ENCODE measurements around the gene BRICD5.

Gene BRICD5

DNA sequence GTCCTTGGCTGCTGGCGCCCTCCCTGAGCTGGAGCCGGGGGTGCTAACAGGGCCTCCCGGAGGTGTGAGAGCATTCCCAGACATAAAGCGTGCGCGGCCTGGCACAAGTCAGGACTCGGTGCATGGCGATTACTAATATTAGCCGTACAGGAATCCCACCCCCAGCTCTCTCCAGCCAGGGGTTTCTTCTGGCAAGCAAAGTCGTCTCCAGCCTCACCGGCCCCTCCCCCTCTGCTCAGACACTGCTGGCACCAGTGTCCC is 19.3 kb downstream of the BRICD5 start:
- Histone ChIP-seq H3K4me3 (ENCODE audit: low read depth, low read length) (no peak overlapping the region), H3K27ac (ENCODE audit: extremely low read depth, low read depth, low read length) (no peak overlapping the region), H3K36me3 (ENCODE audit: control insufficient read depth in 2 of 2, insufficient read depth in 1 of 2, low read length in 2 of 2) (peaks cover 0 to 3% of the 10 kb centered on the region in 2 experiments; a peak in 1 of 3 replicates), H3K4me1 (ENCODE audit: control insufficient read depth, insufficient read depth, low read length) (peaks cover 9% of the 10 kb centered on the region; the same call in 1 of the 2 replicates), H3K9me3 (ENCODE audit: control insufficient read depth, insufficient read depth, low read depth, low read length) (no peaks in the 10 kb centered on the region)
- ChIA-PET POLR2A (interaction anchor here (1.9 kb wide), 1 partner anchor 36 kb away, joined by 7 read pairs; the partner anchor contains the start of gene TRAF7), CTCF (no interaction called here)
- no peak for TF ChIP-seq ZNF239 (tag by site-specific recombination; IDR thresholded peaks at IDR 0.05)
- no peak for TF ChIP-seq ZBTB7A (tag by site-specific recombination; IDR thresholded peaks at IDR 0.05; ENCODE audit: low read depth)
- no peak for TF ChIP-seq ZNF335 (tag by site-specific recombination; conservative IDR thresholded peaks at IDR 0.05)
- no peak for TF ChIP-seq TRIM28 (IDR thresholded peaks at IDR 0.05; ENCODE audit: borderline replicate concordance, low read length)
- no peak for TF ChIP-seq ZNF416 (tag by site-specific recombination; IDR thresholded peaks at IDR 0.05)
- no peak for TF ChIP-seq ZNF175 (tag by site-specific recombination; IDR thresholded peaks at IDR 0.05)
- no peak for TF ChIP-seq PRDM1 (tag by site-specific recombination; IDR thresholded peaks at IDR 0.05)
- no peak for TF ChIP-seq ZNF830 (tag by site-specific recombination; IDR thresholded peaks at IDR 0.05; ENCODE audit: low read depth)
- no peak for TF ChIP-seq ZNF23 (tag by site-specific recombination; IDR thresholded peaks at IDR 0.05; ENCODE audit: borderline replicate concordance)
- no peak for TF ChIP-seq ZNF548 (tag by site-specific recombination; IDR thresholded peaks at IDR 0.05)
- TF ChIP-seq, protein P1, sequence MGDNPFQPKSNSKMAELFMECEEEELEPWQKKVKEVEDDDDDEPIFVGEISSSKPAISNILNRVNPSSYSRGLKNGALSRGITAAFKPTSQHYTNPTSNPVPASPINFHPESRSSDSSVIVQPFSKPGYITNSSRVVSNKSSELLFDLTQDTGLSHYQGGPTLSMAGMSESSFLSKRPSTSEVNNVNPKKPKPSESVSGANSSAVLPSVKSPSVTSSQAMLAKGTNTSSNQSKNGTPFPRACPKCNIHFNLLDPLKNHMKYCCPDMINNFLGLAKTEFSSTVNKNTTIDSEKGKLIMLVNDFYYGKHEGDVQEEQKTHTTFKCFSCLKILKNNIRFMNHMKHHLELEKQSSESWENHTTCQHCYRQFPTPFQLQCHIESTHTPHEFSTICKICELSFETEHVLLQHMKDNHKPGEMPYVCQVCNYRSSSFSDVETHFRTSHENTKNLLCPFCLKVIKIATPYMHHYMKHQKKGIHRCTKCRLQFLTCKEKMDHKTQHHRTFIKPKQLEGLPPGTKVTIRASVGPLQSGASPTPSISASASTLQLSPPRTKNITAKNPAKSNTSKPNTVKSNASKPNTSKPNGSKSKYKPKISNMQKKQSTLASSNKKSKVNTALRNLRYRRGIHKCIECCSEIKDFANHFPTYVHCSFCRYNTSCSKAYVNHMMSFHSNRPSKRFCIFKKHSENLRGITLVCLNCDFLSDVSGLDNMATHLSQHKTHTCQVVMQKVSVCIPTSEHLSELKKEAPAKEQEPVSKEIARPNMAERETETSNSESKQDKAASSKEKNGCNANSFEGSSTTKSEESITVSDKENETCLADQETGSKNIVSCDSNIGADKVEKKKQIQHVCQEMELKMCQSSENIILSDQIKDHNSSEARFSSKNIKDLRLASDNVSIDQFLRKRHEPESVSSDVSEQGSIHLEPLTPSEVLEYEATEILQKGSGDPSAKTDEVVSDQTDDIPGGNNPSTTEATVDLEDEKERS (tag by site-specific recombination; IDR thresholded peaks at IDR 0.05), result no peak
- TF ChIP-seq SCRT1 (tag by site-specific recombination; IDR thresholded peaks at IDR 0.05; ENCODE audit: borderline replicate concordance), result no peak
- TF ChIP-seq KLF1 (tag by site-specific recombination; IDR thresholded peaks at IDR 0.05), result no peak
- TF ChIP-seq, protein P2, sequence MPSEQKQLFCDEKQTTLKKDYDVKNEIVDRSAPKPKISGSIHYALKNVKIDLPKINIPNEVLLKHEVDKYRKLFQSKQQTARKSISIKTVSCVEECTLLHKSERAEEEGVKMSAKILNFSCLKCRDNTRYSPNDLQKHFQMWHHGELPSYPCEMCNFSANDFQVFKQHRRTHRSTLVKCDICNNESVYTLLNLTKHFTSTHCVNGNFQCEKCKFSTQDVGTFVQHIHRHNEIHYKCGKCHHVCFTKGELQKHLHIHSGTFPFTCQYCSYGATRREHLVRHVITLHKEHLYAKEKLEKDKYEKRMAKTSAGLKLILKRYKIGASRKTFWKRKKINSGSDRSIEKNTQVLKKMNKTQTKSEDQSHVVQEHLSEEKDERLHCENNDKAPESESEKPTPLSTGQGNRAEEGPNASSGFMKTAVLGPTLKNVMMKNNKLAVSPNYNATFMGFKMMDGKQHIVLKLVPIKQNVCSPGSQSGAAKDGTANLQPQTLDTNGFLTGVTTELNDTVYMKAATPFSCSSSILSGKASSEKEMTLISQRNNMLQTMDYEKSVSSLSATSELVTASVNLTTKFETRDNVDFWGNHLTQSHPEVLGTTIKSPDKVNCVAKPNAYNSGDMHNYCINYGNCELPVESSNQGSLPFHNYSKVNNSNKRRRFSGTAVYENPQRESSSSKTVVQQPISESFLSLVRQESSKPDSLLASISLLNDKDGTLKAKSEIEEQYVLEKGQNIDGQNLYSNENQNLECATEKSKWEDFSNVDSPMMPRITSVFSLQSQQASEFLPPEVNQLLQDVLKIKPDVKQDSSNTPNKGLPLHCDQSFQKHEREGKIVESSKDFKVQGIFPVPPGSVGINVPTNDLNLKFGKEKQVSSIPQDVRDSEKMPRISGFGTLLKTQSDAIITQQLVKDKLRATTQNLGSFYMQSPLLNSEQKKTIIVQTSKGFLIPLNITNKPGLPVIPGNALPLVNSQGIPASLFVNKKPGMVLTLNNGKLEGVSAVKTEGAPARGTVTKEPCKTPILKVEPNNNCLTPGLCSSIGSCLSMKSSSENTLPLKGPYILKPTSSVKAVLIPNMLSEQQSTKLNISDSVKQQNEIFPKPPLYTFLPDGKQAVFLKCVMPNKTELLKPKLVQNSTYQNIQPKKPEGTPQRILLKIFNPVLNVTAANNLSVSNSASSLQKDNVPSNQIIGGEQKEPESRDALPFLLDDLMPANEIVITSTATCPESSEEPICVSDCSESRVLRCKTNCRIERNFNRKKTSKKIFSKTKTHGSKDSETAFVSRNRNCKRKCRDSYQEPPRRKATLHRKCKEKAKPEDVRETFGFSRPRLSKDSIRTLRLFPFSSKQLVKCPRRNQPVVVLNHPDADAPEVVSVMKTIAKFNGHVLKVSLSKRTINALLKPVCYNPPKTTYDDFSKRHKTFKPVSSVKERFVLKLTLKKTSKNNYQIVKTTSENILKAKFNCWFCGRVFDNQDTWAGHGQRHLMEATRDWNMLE (tag by site-specific recombination; conservative IDR thresholded peaks at IDR 0.05; ENCODE audit: low read depth), result no peak
- no peak for TF ChIP-seq ZFHX2 (tag by site-specific recombination; conservative IDR thresholded peaks at IDR 0.05)
- TF ChIP-seq MEIS1 (CRISPR knock-in tag; IDR thresholded peaks at IDR 0.05; ENCODE audit: borderline replicate concordance), result no peak
- no peak for TF ChIP-seq ZNF791 (tag by site-specific recombination; IDR thresholded peaks at IDR 0.05)
- TF ChIP-seq, protein P3, sequence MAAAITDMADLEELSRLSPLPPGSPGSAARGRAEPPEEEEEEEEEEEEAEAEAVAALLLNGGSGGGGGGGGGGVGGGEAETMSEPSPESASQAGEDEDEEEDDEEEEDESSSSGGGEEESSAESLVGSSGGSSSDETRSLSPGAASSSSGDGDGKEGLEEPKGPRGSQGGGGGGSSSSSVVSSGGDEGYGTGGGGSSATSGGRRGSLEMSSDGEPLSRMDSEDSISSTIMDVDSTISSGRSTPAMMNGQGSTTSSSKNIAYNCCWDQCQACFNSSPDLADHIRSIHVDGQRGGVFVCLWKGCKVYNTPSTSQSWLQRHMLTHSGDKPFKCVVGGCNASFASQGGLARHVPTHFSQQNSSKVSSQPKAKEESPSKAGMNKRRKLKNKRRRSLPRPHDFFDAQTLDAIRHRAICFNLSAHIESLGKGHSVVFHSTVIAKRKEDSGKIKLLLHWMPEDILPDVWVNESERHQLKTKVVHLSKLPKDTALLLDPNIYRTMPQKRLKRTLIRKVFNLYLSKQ (tag by site-specific recombination; IDR thresholded peaks at IDR 0.05; ENCODE audit: borderline replicate concordance), result no peak
- TF ChIP-seq, protein P4, sequence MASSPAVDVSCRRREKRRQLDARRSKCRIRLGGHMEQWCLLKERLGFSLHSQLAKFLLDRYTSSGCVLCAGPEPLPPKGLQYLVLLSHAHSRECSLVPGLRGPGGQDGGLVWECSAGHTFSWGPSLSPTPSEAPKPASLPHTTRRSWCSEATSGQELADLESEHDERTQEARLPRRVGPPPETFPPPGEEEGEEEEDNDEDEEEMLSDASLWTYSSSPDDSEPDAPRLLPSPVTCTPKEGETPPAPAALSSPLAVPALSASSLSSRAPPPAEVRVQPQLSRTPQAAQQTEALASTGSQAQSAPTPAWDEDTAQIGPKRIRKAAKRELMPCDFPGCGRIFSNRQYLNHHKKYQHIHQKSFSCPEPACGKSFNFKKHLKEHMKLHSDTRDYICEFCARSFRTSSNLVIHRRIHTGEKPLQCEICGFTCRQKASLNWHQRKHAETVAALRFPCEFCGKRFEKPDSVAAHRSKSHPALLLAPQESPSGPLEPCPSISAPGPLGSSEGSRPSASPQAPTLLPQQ (tag by site-specific recombination; IDR thresholded peaks at IDR 0.05), result no peak
- TF ChIP-seq ZIC2 (tag by site-specific recombination; IDR thresholded peaks at IDR 0.05), result no peak
